Parathyroid adenoma (tissue), 2 donors: ENCODE measurements around the gene G6PD.
A peak's percentile ranks its signal among the peaks of the same experiment; 100 is the strongest.

Source experiments
- H2AFZ ChIP-seq: fragments of 300-600 bp; sonication (generic); one replicate; pipeline ENCODE4 v1.7.0; 2017; ENCODE audit warnings: antibody characterized with exemption, mild to moderate bottlenecking
- H3K27ac ChIP-seq: fragments of 300-600 bp; sonication (generic); one replicate; pipeline ENCODE4 v1.7.0; 2017
- H3K27me3 ChIP-seq: fragments of 300-600 bp; sonication (generic); one replicate; pipeline ENCODE4 v1.7.0; 2017; ENCODE audit warnings: low read length; ENCODE audit not compliant: control insufficient read depth, insufficient read depth
- H3K36me3 ChIP-seq: fragments of 300-600 bp; sonication (generic); one replicate; pipeline ENCODE4 v1.7.0; 2017; ENCODE audit warnings: low read length; ENCODE audit not compliant: control insufficient read depth, insufficient read depth
- H3K4me1 ChIP-seq: fragments of 300-600 bp; sonication (generic); one replicate; pipeline ENCODE4 v1.7.0; 2017; ENCODE audit warnings: control low read depth
- H3K4me2 ChIP-seq: fragments of 300-600 bp; sonication (generic); one replicate; pipeline ENCODE4 v1.7.0; 2017; ENCODE audit warnings: low read length
- H3K4me3 ChIP-seq: fragments of 300-600 bp; sonication (generic); one replicate; pipeline ENCODE4 v1.7.0; 2017; ENCODE audit warnings: low read depth, low read length
- H3K79me2 ChIP-seq: fragments of 300-600 bp; sonication (generic); one replicate; pipeline ENCODE4 v1.7.0; 2017; ENCODE audit warnings: control low read depth
- H3K9ac ChIP-seq: fragments of 300-600 bp; sonication (generic); one replicate; pipeline ENCODE4 v1.7.0; 2017; ENCODE audit warnings: mild to moderate bottlenecking
- H3K9me3 ChIP-seq: fragments of 300-600 bp; sonication (generic); one replicate; pipeline ENCODE4 v1.7.0; 2017; ENCODE audit warnings: low read length; ENCODE audit not compliant: control insufficient read depth
- TF ChIP-seq, protein P1 (sequence below): fragments of 300-600 bp; sonication (generic); IDR thresholded peaks from one replicate; pipeline ENCODE4 v1.7.0; 2017; ENCODE audit warnings: antibody characterized with exemption, mild to moderate bottlenecking
- donor health status: primary hyperparathyroidism.

The G6PD gene

DNA sequence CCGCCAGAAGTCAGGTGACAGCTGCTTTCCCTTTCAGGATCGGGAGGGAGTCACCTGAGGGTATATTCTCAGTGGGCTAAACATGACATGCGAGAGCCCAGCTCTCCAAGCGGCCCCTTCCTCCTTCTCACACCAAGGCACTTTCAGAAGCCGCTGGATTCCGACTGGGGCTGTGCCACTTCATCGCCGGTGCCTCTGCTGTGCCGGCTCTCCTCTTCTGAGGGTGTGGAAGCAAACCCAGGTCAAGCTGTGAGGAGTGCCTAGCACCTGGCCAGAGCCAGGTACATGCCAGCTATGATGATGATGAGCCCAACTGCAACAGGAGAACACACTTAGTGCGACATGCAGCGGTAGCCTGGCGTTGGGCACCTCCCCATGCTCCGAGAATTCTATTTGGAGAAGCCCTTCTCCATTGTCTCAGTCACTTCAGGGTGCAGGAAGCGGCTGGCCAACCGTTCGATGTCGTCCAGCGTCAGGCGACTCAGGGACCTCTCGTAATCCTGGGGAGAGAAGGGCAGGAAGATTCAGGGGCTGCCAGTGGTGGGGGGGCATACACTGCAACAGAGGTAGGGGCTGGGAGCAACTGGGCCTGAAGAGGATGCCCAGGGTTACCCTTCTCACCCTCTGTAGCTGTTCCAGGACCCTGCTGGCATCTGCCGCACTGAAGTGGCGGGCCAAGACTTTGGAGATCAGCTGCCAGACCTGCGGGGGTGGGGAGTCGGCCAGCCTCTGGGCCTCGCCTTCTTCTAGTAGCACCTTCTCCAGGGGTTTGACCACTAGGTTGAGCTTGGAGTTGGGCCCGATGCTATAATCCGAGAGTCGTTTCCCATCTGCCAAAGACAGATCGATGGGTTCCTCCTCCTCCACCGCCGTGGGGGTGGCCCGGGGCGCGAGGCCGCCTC lies 61.2 kb downstream of the G6PD start:
- Histone ChIP-seq H3K27me3 (no peaks in the 10 kb centered on the region), H3K36me3 (no peaks in the 10 kb centered on the region), H3K27ac (peak overlapping the region; percentile 39), H3K4me1 (no peaks in the 10 kb centered on the region), H3K9me3 (no peaks in the 10 kb centered on the region), H3K4me3 (peak overlapping the region; percentile 57), H2AFZ (peak overlapping the region; percentile 68), H3K4me2 (peak overlapping the region; percentile 68), H3K9ac (no peak overlapping the region), H3K79me2 (no peaks in the 10 kb centered on the region)
- TF ChIP-seq, protein P1, sequence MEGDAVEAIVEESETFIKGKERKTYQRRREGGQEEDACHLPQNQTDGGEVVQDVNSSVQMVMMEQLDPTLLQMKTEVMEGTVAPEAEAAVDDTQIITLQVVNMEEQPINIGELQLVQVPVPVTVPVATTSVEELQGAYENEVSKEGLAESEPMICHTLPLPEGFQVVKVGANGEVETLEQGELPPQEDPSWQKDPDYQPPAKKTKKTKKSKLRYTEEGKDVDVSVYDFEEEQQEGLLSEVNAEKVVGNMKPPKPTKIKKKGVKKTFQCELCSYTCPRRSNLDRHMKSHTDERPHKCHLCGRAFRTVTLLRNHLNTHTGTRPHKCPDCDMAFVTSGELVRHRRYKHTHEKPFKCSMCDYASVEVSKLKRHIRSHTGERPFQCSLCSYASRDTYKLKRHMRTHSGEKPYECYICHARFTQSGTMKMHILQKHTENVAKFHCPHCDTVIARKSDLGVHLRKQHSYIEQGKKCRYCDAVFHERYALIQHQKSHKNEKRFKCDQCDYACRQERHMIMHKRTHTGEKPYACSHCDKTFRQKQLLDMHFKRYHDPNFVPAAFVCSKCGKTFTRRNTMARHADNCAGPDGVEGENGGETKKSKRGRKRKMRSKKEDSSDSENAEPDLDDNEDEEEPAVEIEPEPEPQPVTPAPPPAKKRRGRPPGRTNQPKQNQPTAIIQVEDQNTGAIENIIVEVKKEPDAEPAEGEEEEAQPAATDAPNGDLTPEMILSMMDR, result no peak

DNA sequence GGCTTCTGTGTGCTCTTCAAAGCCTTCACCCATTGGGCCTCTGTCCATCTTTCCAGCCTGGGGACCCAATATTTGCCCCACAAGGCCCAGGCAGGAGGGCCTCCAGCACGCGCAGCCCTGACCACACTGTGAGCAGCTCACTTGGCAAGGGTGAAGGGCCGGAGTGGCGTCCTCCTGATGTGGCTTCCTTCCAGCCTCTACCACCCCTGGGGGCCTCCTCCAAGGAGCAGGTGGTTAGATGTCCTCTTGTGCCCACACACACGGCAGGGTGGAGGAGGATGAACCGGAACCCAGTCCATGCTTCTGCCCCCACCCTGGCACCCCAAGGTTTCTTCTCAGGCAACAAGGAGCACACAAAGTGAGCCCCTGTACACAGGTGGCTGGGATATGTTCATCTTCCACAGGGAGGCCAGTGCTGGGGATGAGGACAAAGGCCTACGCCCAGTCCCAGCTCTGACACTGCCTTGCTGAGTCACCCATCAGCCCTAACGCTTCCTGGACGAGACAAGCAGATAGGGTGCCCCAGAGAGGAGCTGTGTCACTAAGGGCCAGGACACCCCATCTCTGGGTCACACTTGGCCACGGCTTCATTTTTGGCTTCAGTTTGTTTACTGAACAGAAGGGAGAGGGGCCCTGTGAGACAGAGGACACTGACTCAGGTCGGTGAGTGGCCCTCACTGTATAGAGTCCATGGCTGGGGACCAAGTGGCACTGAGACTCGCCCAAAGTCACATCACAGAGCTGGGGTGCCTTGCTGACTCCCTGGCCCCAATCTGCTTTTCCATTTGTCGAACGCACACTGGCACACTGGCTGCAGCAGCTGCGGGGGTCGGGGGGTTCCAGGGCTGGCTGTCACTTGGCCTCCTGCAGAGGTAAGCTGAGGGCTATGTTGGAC lies 62.1 kb downstream of the G6PD start:
- no peaks in the 10 kb centered on the region for H3K79me2 ChIP-seq
- H3K27me3 ChIP-seq, result no peaks in the 10 kb centered on the region
- H3K9me3 ChIP-seq, result no peaks in the 10 kb centered on the region
- H3K4me1 ChIP-seq, result no peaks in the 10 kb centered on the region
- H3K9ac ChIP-seq, result no peak overlapping the region
- TF ChIP-seq, protein P1, result no peak
- no peak overlapping the region for H3K4me3 ChIP-seq
- H2AFZ ChIP-seq, result no peak overlapping the region
- H3K4me2 ChIP-seq, result no peak overlapping the region
- no peaks in the 10 kb centered on the region for H3K36me3 ChIP-seq
- H3K27ac ChIP-seq, result no peak overlapping the region

DNA sequence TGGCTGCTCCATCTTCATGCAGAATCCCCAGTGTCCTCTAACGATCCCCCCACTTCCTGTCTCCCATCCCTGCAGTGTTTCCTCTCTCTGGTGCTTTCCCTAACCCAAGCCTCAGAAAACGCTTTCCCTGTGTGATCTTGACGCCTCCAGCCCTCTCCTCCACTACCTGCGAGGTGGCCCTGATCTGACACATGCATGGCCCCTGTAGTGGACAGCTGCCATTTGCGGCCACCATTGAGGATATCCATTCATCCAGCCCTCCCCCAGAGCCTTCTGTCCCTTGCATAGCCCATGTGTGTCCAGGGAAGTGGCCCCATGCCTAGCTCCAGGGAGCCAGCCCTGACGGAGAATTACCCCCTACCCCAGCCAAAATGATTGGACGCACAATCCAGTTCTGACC lies 63.3 kb downstream of the G6PD start:
- no peaks in the 10 kb centered on the region for H3K36me3 ChIP-seq
- no peaks in the 10 kb centered on the region for H3K4me1 ChIP-seq
- no peaks in the 10 kb centered on the region for H3K27me3 ChIP-seq
- no peak overlapping the region for H3K9ac ChIP-seq
- H2AFZ ChIP-seq, result no peak overlapping the region
- H3K27ac ChIP-seq, result no peak overlapping the region
- no peaks in the 10 kb centered on the region for H3K9me3 ChIP-seq
- no peak overlapping the region for H3K4me2 ChIP-seq
- no peaks in the 10 kb centered on the region for H3K79me2 ChIP-seq
- no peak overlapping the region for H3K4me3 ChIP-seq
- TF ChIP-seq, protein P1, result no peak

DNA sequence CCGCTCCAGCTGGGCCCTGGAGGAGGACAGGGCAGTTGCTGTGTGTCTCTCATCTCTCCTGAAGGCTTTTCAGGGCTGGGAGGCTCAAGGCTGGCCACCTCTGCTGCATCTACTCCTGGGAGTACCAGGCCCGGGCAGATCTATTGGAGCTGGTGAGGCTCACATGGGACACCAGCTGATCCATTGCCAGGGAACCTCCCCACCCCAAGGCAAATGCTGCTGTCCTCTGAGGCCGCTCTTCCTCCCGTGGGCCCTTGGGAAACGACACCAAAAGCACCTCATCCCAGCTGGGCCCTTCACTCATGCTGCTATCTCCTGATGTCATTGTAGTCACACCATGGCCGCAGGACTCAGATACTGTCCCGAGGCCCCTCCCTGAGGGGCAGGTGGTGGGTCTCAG lies 63.9 kb downstream of the G6PD start:
- Histone ChIP-seq H3K4me2 (no peak overlapping the region), H3K9ac (no peak overlapping the region), H3K27me3 (no peaks in the 10 kb centered on the region), H3K79me2 (no peaks in the 10 kb centered on the region), H3K4me1 (no peaks in the 10 kb centered on the region), H3K9me3 (no peaks in the 10 kb centered on the region), H3K4me3 (no peak overlapping the region), H3K27ac (no peak overlapping the region), H2AFZ (no peak overlapping the region), H3K36me3 (no peaks in the 10 kb centered on the region)
- TF ChIP-seq, protein P1, result no peak
